Activated T-cell treated with anti-CD3 and anti-CD28 coated beads for 48 hours (primary cell): ENCODE measurements around the gene TEPSIN.

ENCODE experiments used
- DNase-seq: peaks from one replicate; pipeline ENCODE4 v3.0.0-alpha.2; 2020; ENCODE audit warnings: low read depth

Gene TEPSIN

DNA sequence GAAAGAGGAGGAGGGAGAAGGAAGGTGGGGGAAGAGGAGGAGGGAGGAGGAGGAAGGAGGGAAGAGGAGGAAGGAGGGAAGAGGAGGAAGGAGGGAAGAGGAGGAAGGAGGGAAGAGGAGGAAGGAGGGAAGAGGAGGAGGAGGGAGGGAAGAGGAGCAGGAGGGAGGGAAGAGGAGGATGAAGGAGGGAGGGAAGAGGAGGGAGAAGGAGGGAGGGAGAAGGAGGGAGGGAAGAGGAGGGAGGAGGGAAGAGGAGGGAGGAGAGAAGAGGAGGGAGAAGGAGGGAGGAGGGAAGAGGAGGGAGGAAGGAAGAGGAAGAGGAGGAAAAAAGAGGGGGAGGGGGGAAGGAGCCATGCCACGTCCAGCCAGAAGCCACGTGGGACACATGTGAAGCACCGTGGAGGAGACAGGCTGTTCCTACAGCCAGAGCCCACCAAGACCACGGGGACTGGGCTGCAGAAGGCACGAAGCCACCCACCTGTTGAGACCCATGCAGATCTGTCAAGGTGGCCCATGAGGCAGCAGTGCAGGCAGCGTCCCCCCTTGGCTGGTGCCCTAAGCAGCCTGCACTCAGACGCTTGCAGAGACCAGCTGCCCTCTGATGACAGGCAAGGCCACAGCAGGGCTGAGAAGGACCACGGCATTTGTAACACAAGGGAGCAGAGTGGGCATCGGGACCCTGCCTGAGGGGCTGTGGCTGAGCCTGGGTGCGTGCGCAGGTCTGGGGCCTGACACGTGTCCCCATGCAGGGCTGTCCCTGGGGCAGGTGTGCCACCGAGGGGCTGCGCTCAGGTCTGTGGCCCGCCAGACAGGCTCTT, 10.6 kb upstream of the TEPSIN start:
- DNase-seq: no peak

DNA sequence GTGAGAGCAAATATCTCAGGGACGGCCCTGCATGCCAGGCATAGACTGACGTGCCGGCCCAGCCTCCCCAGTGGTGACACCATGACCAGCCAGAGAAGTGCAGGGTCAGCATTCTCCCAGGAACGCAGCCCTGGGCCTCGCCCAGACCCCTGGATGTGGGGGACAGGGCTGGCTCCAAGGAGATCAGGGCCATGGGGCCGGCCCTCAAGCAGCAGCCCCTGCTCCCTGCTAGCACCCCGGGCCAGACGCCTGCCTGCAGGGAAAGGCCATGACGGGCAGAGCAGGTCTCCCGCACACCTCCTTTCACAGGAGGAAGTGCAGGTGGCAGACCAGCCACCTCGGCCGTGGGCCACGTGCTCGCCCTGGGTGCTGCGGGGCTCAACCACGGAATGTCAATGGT, 9.8 kb upstream of the TEPSIN start:
- DNase-seq: no peak

DNA sequence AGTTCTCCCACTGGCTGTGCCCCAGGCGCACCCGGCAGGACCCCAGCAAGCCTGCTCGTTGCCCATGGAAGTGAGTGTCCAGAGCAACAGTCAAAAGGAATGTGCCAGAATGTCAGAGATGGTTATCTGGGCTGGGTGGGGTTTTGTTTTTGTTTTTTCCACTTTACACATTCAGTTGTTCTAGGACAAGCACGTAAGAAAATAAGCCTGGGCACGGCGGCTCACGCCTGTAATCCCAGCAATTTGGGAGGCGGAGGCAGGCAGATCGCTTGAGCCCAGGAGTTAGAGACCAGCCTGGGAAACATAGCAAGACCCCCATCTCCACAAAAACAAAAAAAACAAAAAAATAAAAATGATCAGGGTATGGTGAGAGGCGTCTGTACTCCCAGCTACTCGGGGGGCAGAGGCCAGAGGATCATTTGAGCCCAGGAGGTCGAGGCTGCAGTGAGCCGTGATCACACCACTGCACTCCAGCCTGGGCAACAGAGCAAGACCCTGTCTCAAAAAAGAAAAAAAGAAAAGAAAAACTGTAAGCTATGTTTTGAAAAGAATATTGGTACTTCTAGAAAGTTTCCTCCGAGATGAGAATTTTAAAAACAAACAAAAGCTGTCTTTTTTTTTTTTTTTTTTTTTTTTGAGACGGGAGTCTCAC, 8.6 kb upstream of the TEPSIN start:
- no peak for DNase-seq

DNA sequence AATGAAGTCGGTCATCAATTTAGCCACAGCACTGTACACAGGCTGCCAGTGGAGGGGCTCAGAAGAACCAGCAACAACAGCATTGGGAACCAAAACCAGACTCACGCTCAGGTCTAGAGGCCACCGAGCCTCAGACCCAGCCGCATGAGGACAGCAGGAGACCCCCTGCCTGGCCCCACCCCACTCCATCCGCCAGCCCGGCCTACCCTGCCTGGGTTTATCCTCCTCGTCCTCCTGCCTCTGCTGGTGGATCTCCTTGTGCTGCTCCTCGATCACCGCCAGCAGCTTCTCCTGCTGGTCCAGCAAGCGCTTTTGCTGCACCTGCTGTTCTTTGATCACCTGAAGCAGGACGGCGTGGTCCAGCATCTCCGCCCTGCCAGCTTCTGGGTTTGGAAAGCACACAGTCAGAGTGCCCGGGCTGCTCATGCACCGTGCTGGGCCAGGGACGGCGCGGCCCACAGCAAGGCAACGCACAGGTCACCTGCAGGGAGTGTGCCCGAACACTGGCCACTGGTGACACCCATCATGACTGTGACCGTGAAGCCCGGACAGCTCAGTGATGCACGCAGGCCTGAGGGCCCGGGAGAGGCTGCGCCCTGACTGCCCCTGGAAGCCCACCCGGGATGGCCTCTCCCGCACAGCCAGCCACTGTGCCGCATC, 8.0 kb upstream of the TEPSIN start:
- DNase-seq: no peak

DNA sequence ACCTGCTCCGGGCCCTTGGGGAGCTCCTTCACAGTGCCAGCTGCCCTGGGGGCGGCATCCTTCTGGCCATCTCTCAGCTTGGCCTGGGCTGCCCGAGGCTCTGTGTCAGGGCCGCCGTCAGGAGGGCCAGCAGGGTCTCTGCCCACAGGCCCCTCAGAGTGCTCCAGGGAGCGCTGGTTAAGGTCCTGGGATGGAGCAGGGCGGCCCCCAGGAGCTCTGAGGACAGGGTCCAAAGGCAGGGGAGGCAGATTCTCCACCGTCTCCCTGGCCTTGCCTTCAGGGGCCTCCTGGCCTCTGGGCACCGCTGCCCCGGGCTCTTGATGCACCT, 7.5 kb upstream of the TEPSIN start:
- DNase-seq: no peak

DNA sequence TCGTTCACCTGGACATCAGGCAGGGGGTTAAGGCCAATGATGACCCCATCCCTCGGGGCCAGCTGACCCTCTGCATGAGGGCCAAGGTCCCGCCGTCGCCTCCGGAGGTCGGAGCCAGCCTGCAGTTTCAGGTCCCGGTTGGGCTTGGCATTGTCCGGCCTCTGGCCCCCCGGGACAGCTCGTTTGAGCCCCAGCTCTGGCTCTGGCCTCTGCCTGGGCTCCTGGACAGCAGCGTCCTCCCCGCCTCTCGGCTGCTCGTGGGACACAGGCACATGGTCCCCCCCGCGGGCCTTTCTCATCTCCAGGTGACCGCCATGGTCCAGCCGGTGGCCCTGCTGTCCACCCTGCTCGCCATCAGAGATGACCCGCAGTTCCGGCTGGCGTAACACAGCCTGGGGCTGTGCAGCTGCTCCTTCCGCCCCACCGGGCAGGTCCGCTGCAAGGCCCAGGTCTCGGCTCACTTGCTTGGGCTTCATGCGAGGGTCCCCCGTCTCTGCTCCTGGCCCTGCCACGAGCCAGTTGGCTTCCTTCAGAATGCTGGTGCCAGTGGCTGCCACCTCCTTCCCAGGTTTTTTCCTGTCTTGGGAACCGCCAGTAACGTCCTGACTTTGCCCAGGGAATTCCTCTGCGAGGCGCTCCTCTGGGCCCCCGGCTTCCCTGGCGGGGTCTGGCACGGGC, 6.9 kb upstream of the TEPSIN start:
- DNase-seq: no peak

DNA sequence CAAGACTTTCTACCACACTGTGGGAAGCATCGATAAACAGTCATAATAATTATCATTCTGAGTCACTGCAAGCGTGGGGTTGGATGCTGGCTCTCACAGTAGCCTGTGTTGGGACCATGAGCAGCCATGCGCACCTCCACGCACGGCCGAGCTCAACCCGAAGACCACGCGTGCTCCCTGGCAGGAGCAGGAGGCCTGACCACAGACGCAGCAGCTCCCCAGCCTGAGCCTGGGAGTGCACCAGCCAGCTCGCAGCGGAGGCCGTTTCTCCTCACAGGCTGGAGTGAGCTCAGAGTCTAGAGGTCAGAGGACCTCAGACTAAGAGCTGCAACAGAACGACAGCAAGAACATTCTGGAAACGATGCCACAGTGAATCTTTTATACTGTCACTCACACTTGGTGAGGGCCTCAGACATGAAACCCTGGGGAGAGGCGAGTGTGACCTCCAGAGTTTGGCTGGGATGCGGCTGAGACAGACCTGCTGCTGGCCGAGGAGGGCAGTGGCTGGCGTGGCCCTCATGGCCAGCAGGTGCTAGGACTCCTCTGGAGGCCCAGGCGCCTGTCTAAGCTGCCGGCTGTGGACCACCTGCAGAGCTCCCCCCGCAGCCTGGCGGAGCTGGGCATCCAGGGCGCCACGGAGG, 6.3 kb upstream of the TEPSIN start:
- DNase-seq: no peak

DNA sequence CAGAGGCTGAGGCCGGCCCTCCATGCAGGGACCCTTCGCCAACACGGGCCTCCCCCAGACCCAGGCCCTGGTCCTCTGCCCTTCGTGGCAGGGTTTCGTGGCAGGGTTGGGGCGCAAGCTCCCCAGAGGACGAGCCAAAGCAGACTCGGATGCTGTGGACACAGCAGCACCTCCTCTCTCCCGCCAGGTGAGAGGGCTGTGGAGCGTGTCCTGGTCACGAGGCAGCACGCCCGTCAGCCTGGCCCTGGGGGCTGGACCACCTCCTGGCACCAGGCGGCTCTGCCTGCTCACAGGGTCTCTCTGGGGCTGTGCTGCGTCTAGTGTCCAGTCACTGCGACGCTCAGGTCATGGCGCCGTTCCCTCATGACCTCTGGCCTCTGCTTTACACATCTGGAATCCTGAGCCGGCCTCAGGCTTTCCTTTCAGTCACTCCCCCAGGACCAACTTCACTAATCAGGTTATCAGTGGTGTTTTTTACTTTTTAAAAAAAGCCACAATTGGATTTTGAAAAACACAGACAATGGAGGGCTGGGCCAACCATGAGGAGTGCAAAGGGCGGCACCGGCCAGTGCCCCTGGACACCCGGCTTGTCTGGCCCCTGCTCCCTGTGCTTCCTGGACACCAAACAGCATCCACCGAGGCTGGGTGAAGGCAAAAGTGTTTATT, 5.6 kb upstream of the TEPSIN start:
- no peak for DNase-seq

DNA sequence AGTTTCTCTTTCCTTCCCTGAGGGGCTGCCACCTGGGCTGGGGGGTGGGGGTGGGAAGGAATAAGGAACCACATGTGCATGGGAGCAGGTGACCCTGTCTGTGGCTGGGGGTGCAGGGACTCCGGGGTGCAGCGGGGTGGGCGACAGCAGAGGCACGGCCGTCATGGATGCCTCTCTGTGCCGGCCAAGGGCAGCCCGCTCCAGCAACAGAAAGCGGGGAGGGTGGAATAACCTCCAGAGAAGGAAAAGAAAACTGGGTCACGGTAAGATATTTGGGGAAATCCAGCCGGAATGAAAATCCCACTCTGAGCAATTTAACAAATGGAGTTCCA, 4.4 kb upstream of the TEPSIN start:
- DNase-seq: no peak

DNA sequence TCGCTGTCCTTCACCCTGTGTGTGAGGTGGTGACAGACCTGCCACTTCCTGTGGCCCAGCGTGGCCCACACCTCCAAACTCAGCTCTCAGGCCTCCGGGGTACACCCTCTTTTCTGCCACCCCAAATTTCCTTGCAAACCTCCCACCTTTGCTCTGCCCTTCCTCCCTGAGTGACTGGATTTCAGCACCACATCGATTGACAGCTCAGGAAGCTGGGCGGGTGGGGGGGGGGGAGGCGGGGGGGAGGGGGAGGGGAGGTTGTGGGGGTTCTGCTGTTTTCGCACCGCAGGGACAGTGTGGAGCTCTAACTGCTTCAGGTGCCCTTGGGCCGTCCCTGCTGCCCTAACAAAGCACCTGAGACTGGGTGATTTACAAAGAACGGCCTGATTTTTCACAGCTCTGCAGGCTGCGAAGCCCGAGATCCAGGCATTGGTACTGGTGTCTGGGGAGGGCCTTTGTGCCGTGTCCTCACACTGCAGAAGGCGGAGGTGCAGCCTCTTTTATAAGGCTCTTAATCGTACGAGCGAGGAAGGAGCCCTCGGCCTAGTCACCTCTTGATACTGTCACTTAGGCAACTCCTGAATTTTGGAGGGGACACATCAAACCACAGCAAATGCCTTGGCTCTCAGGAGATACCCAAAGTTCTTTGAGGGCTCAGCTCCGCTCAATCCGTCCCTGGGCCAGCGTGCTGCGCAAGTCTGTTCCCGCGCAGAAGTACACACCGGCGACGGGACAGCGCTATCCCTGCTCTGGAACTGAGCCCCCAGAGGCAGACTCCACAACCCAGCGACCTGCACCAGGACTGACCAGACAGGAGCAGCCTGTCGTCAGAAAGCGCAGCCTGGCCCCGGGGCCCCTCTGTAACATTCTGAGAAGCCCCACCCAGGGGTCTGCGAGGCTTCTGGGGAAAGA, 3.8 kb upstream of the TEPSIN start:
- no peak for DNase-seq

DNA sequence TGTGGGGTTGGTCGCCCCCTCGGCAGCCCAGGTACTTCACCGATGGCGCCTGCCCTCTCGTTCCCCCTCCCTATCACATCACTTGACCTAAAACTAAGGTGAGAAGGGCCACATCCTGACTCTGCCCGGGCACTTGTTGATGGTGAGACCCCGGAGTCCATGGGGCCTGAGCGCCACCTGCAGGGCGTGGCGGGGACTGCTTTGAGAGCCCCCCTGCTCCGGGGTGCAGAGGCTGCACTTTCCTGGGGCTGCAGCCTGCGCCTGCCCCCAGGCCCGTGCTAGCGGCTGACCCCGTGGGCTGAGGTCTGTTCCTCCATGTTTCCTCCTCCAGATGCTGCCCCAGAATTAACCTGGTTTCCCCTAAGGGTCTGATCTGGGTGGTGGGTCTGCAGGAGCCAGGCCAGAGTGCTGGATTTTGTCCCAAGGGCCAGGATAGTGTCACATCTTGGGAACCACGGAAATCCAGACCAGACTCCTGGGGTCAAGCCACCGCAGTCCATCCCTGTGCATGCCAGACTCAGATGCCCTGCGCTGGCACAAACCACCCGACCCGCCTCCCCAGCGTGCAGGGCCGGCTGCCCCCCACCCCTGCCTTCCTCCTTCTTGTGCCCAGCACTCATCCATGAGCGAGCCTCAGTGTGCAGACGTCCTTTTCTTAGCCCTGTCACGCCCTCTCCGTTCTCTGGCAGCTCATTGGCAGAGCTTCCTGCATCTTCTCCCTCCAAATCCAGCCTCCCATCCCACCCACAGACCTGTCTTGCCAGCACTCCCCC, 3.0 kb upstream of the TEPSIN start:
- peak; percentile 67 for DNase-seq

DNA sequence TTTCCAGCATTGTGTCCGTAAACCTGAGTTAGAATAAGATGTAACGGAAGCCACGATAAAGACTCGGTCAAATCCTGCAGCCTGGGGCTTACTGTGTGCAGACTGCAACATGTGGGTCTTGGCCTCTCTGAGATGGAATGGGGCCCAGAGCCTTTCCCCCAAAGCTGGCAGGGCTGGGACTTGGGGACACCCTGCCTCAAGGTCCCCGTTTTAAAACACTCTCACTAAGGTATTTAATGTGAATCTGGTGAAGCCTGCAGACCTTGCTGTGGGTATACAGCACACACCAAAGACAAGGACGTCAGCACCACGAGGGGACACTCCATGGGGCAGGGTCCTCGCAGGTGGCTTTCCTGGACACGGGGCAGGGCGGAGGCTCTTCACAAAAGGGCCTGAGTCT, 2.3 kb upstream of the TEPSIN start:
- DNase-seq: no peak

DNA sequence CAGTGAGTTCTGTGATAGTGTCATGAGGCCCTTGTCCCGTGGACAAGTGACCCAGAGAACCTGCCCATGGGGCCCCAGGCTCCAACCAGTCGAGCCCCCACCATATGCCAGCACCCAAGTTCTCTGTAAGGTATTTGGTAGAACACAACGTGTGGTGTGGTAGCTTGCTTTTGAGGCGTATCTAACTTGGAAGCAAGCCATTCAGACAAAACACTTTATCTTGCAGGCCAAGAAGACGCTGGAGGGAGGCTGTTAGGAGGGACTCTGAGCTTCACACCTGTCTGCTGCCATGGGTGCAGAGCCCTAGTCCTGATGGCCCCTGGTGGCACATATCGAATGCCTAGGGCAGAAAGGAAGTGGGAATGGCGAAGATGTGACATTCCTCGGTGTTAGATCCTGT, 1.9 kb upstream of the TEPSIN start:
- no peak for DNase-seq

DNA sequence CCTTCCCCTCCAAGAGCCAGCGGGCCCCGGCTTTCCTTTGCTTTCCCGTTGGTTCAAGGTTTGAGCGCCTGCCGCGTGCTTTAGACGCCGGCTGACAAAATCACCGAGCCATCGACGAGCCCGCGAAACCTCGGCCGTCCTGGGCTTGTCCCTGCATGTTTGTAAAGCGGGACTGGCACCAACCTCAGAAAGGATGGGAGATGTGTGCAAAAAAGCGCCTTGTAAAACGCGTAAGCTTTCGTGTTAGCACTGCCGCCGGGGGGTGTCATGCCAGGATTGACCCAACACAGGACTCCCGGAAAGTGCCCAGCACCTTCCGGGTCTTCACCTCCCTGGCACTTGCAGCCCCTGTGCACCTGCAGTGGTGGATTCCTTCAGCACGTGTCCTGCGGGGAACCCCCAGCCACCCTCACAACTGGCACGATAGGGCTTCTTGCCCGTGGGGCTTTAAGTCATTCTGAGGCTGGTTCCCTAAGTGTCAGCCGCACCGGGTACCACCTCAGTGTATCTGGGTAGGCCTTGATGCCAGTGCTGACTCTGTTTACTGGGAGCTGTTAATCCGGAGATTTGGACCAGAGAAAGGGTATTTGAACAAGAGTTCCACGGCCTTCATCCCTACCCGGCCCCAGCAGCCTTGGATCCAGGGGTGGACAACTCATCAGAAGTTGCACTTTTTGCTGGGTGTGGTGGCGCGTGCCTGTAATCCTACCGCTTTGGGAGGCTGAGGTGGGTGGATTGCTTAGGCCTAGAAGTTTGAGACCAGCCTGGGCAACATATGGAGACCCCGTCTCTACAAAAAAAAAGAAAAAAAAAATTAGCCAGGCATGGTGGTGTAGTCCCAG, 1.1 kb upstream of the TEPSIN start:
- peak; percentile 48 for DNase-seq

DNA sequence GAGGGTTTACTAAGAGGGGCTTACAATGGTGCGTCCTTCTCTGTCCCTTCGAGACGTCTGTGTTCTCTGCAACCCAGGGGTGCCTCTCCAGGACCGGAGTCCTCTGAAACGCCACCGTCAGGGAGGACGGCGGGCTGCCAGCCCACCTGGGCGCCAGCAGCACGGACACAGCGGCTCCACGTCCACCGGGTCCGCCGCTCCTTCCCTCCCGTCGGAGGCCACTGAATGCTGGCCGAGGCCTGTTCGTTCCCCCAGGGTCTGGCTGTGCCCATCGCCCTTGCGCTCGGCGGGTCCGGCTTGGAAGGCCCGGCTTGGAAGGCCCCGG, 403 bp downstream of the TEPSIN start:
- DNase-seq: no peak

DNA sequence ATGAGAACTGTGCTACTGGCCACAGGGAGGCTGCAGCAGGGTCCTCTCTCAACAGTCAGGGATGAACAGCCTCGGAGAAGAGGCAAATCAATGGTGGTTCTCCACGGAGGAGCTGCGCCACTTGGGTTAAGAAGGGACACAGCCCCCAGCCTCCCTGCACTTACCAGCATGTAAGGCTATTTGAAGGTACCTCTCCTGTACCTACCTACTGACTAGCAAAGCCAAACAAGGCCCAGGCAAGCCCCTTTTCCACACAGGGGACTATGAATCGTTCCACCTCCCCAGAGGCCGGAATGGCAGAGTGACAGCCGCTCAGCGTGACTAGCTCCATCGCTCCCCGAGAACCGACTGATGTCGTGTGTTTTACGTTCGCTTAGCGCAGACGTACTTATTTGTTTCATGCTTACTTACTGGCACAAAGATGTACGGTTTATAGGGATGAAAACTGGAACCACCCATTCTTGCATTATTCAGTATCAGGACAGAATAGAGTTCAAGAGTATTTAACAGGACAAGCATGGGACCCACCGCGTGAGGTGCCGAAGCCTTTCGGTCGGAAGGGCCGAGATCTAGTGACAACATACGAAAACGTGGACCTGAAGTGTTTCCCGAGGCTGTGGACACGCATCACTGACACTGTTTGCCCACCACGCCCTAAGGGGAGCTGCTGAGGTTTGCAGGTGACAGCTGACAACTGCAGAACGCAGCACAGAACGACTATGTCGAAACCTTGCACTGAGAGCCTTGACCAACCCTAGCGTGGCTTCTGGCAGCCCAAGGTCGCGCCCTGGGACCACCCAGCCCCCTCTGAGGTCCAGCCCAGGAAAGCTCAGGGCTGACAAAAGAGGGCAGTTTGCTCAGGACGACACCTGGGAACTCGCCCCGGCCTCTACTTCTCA, 1.0 kb downstream of the TEPSIN start:
- no peak for DNase-seq

DNA sequence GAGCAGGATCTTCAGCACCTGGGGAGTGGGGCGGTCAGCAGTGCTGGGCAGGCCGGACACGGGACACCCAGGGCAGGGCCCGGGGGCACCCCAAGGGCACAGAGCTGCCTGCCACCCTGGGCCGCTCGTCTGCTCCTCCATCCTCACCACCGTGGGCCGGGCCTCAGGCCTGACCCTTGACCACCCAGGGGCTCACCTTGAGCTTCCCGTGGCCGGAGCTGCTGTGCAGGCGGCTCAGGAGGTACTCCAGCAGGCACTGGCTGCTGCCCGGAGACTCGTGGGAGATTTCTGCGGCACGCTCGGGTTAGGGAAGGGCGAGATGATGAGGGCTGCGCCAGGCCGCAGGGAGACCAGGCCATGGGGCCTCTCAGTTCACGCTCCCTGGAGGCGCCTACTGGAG, 2.1 kb downstream of the TEPSIN start:
- DNase-seq: no peak
